Endothelial cell of umbilical vein (primary cell): Measurements from ENCODE around the gene GPR37L1. TPM values are rescaled to one million over a fixed set of nuclear protein-coding genes. Genes with fewer than 3 reads are reported as not detected.

Source experiments
- BruUV-seq: library from RNA; stranded (reverse); fragments of 400-500 nt; replicated peaks from 2 replicates; lab custom pipeline; 2021; lab: Mats Ljungman, UMichigan
- CTCF ChIA-PET: fragments of 300-600, 350-600 bp; sonication (Branson Sonifier 250); formaldehyde crosslinking; loops from one replicate; lab custom pipeline; 2021; ENCODE audit warnings: antibody characterized with exemption, inconsistent platforms; lab: Charles Lee
- POLR2A ChIA-PET: fragments of 300-600, 350-600 bp; sonication (Branson Sonifier 250); formaldehyde crosslinking; loops from one replicate; lab custom pipeline; 2021; ENCODE audit warnings: antibody characterized with exemption, inconsistent platforms; lab: Charles Lee
- DNase-seq: peaks from one replicate; pipeline ENCODE4 v3.0.0-alpha.2; 2011; ENCODE audit warnings: low read depth, low spot score
- FAIRE-seq: peaks from 2 replicates; lab custom pipeline; 2011; peaks lifted over from hg19 to GRCh38; lab: Jason Lieb, UNC
- H2AFZ ChIP-seq: 2 replicates; pipeline ENCODE4 v1.6.0; 2012; ENCODE audit warnings: low read depth, low read length, control low read depth, inconsistent platforms
- H3K27ac ChIP-seq: 2 replicates; pipeline ENCODE4 v1.5.1; 2011; ENCODE audit warnings: low read depth, mild to moderate bottlenecking, control low read depth, low read length, moderate library complexity; ENCODE audit not compliant: insufficient read depth
- H3K27me3 ChIP-seq, 2 experiments: 2 replicates each; pipeline versions ENCODE4 v1.6.0 to v1.6.1; 2011; ENCODE audit warnings: low read length in 2 of 2, mixed read lengths in 1 of 2; ENCODE audit not compliant: control insufficient read depth in 2 of 2, insufficient read depth in 2 of 2
- H3K36me3 ChIP-seq, 2 experiments: 2 replicates in 1 of 2; 3 replicates in 1 of 2; pipeline ENCODE4 v1.5.1; 2011; ENCODE audit warnings: low read length in 2 of 2, mild to moderate bottlenecking in 1 of 2, moderate library complexity in 1 of 2; ENCODE audit not compliant: control insufficient read depth in 2 of 2, insufficient read depth in 2 of 2; ENCODE audit errors: extremely low read depth in 1 of 2
- H3K4me1 ChIP-seq: 3 replicates; pipeline ENCODE4 v1.5.1; 2011; ENCODE audit warnings: mild to moderate bottlenecking, low read length; ENCODE audit not compliant: control insufficient read depth, insufficient read depth; ENCODE audit errors: extremely low read depth
- H3K4me2 ChIP-seq: 2 replicates; pipeline ENCODE4 v1.6.1; 2011; ENCODE audit warnings: low read length, control low read depth, mixed read lengths; ENCODE audit not compliant: insufficient read depth
- H3K4me3 ChIP-seq, 3 experiments: fragments of 200-600 bp in 1 of 3; sonication (generic), shearing (Covaris generic) in 1 of 3; replicated peaks in 1 of 3; 2 replicates each; pipeline ENCODE4 v1.5.1; 2011 to 2016; ENCODE audit warnings: control low read depth in 3 of 3, low read length in 3 of 3, mild to moderate bottlenecking in 2 of 3, inconsistent platforms in 1 of 3, low read depth in 1 of 3, moderate library complexity in 1 of 3; ENCODE audit not compliant: insufficient read depth in 1 of 3
- H3K79me2 ChIP-seq: 2 replicates; pipeline ENCODE4 v1.6.0; 2012; ENCODE audit warnings: low read length, inconsistent platforms; ENCODE audit not compliant: control insufficient read depth, insufficient read depth
- H3K9ac ChIP-seq: replicated peaks from 2 replicates; pipeline ENCODE3; 2011; ENCODE audit warnings: low read length, control low read depth; ENCODE audit not compliant: insufficient read depth; ENCODE audit errors: extremely low read depth
- H3K9me1 ChIP-seq: replicated peaks from 3 replicates; pipeline ENCODE4 v1.6.0; 2011; ENCODE audit warnings: mild to moderate bottlenecking, low read length; ENCODE audit not compliant: control insufficient read depth, insufficient read depth; ENCODE audit errors: extremely low read depth
- H3K9me3 ChIP-seq: replicated peaks from 2 replicates; pipeline ENCODE4 v1.5.1; 2012; ENCODE audit warnings: low read length, inconsistent platforms; ENCODE audit not compliant: control insufficient read depth, insufficient read depth
- H4K20me1 ChIP-seq: replicated peaks from 2 replicates; pipeline ENCODE3; 2011; ENCODE audit warnings: mild to moderate bottlenecking, low read length; ENCODE audit not compliant: control insufficient read depth, insufficient read depth; ENCODE audit errors: extremely low read depth
- CTCF ChIP-seq, 2 donors: IDR thresholded peaks; 1 replicate in 1 of 2; 2 replicates in 1 of 2; pipeline ENCODE4 v1.5.1; 2011; ENCODE audit warnings: low read length in 2 of 2, mild to moderate bottlenecking in 2 of 2, moderate library complexity in 2 of 2, control low read depth in 1 of 2, inconsistent platforms in 1 of 2, low read depth in 1 of 2; ENCODE audit not compliant: insufficient read depth in 1 of 2; ENCODE audit errors: extremely low read depth in 1 of 2
- EZH2 ChIP-seq: IDR thresholded peaks from 2 replicates; pipeline ENCODE4 v1.6.1; 2012; ENCODE audit warnings: borderline replicate concordance, low read depth, mild to moderate bottlenecking, moderate library complexity, low read length, inconsistent platforms; ENCODE audit not compliant: severe bottlenecking
- FOS ChIP-seq: IDR thresholded peaks from 2 replicates; pipeline ENCODE4 v1.6.1; 2011; ENCODE audit warnings: mild to moderate bottlenecking, low read length, moderate library complexity, borderline replicate concordance; ENCODE audit not compliant: insufficient read depth
- JUN ChIP-seq: IDR thresholded peaks from 2 replicates; pipeline ENCODE4 v1.6.1; 2011; ENCODE audit warnings: borderline replicate concordance, low read depth; ENCODE audit not compliant: insufficient read length, insufficient read depth
- MYC ChIP-seq: IDR thresholded peaks from one replicate; pipeline ENCODE4 v1.6.1; 2011; ENCODE audit warnings: mild to moderate bottlenecking, low read depth, low read length
- POLR2A ChIP-seq: IDR thresholded peaks from 2 replicates; pipeline ENCODE4 v1.6.1; 2012; ENCODE audit warnings: low read depth, mild to moderate bottlenecking, control low read depth, low read length
- dilution Hi-C: fragments of 300-500 bp; cut with MboI; formaldehyde crosslinking; loops from one replicate; pipeline ENCODE4 v1.15.0; 2019; ENCODE audit warnings: low sequenced_read_pairs; ENCODE audit not compliant: extremely low pct_ligation_motif_present
- intact Hi-C: fragments of 100-400 bp; cut with micrococcal nuclease; formaldehyde crosslinking; loops from one replicate; pipeline ENCODE4 v1.10.0; 2022
- polyA plus RNA-seq, 4 experiments: library from polyadenylated mRNA; depleted of rRNA in 3 of 4; stranded (reverse) in 3 of 4; unstranded in 1 of 4; fragments of >200 nt; gene quantifications; 2 replicates each; pipeline versions ENCODE4 v1.2.1 to v1.2.3, GENCODE V29; 2011 to 2012; ENCODE audit warnings: missing spikeins in 1 of 4
- total RNA-seq: library from RNA; stranded (reverse); gene quantifications from 2 replicates; pipeline ENCODE4 v1.2.3, GENCODE V29; 2021

The GPR37L1 gene
- total and polyA plus RNA-seq, 2 donors (not counting 3 experiments of a cell fraction or from before 2014, with no cell fraction given): not detected

DNA sequence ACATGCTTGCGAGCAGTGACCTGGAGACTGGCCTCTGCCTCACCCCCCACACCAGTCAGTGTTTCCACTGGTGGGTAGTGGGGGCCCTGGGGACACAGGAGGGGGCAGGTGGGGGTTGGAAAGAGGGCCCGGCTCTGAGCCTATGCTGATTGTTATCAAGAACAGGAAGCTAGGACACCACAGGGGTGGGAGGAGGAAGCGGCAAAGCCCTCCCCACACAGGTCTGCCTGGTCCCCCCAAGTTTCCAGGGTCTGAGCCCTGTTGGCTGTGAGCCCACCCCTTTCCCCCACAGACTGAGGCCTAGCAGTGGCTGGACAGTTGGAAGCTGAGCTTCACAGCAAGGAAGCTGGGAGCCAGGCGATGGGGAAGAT is 39.3 kb downstream of the GPR37L1 start:
- BruUV-seq: no TSS peak
- Histone ChIP-seq H3K4me1 (peaks cover 7% of the 10 kb centered on the region), H3K27me3 (no peaks in the 10 kb centered on the region), H2AFZ (no peak overlapping the region), H4K20me1 (no peaks in the 10 kb centered on the region), H3K9me3 (no peaks in the 10 kb centered on the region), H3K79me2 (no peaks in the 10 kb centered on the region), H3K36me3 (no peaks in the 10 kb centered on the region), H3K27ac (no peak overlapping the region), H3K4me3 (no peak overlapping the region), H3K9me1 (no peaks in the 10 kb centered on the region), H3K9ac (no peak overlapping the region), H3K4me2 (no peak overlapping the region)
- TF ChIP-seq CTCF (IDR thresholded peaks at IDR 0.05; ENCODE audit: extremely low read depth in 1 of 2, insufficient read depth in 1 of 2, low read depth in 1 of 2, low read length in 2 of 2) (no peak), MYC (no peak), EZH2 (no peak), POLR2A (no peak), FOS (no peak), JUN (no peak)
- POLR2A ChIA-PET: no interaction called here
- intact Hi-C loops: no loop called here
- DNase-seq (no peak), FAIRE-seq (no peak)
- dilution Hi-C loops: no loop called here
- CTCF ChIA-PET: interaction anchor here (0.9 to 1.6 kb wide), 3 partner anchors 8 to 26 kb away, joined by 4 to 6 read pairs (median 5); no protein-coding TSS in a partner anchor
